Suprapubic skin (tissue), 4 donors: ENCODE results near the gene PIEZO1.

Source experiments
- EP300 ChIP-seq: sonication (generic); formaldehyde crosslinking; IDR thresholded peaks from one replicate; pipeline ENCODE4 v1.6.1; 2017; ENCODE audit warnings: antibody characterized with exemption
- POLR2A ChIP-seq, 2 donors: fragments of 450-650 bp; IDR thresholded peaks; one replicate each; pipeline ENCODE4 v1.6.1; 2017; ENCODE audit warnings: antibody characterized with exemption in 2 of 2, mild to moderate bottlenecking in 2 of 2, moderate library complexity in 2 of 2
- POLR2AphosphoS5 ChIP-seq, 3 donors: sonication (generic); formaldehyde crosslinking; IDR thresholded peaks; one replicate each; pipeline ENCODE4 v1.6.1; 2017; ENCODE audit warnings: antibody characterized with exemption in 3 of 3
- TF ChIP-seq, protein P1 (sequence below), 2 donors: fragments of 200-600 bp in 1 of 2; fragments of 450-650 bp in 1 of 2; sonication (generic) in 1 of 2; IDR thresholded peaks; one replicate each; pipeline ENCODE4 v1.5.1; 2016 to 2019; ENCODE audit warnings: antibody characterized with exemption in 2 of 2, mild to moderate bottlenecking in 1 of 2, moderate library complexity in 1 of 2

DNA sequence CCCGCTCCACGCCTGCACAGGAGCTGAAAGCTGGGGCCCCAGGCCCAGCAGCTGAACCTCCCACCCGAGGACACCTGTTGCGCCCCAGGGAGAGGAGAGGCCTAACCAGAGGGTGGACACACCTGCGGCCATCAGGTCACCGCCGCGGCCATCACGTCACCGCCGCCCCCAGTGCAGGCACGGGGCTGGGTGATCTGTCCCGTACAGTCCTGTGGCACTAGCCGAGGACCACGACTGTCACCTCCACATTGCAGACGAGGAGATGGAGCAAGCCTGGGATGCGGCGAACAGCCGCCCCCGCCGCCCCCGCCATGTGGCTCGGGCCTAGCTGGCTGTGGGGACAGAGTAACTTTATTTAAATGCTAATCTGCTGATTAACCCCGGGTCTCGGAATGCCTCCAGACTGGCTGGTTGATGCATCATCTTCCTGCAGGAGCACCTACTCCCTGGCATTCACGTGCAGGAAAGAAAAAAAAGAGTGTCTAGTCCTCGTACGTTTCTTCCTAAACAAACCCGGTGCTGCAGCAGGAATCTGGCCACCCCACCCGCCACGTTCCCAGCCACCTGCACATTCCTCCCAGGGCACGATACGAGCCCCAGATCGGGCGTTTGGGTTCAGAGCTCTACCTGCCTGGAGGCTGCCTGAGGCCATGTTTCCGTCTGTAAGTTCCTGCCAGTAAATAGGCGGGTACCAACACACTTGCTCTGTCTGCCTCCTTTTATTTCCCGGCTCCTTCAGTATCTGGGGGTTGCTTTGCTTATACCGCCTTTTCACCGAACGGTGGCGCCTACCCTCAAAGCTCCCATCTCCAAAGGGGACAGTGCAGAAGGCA is 29.9 kb downstream of the PIEZO1 start:
- TF ChIP-seq, protein P1, sequence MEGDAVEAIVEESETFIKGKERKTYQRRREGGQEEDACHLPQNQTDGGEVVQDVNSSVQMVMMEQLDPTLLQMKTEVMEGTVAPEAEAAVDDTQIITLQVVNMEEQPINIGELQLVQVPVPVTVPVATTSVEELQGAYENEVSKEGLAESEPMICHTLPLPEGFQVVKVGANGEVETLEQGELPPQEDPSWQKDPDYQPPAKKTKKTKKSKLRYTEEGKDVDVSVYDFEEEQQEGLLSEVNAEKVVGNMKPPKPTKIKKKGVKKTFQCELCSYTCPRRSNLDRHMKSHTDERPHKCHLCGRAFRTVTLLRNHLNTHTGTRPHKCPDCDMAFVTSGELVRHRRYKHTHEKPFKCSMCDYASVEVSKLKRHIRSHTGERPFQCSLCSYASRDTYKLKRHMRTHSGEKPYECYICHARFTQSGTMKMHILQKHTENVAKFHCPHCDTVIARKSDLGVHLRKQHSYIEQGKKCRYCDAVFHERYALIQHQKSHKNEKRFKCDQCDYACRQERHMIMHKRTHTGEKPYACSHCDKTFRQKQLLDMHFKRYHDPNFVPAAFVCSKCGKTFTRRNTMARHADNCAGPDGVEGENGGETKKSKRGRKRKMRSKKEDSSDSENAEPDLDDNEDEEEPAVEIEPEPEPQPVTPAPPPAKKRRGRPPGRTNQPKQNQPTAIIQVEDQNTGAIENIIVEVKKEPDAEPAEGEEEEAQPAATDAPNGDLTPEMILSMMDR (IDR thresholded peaks at IDR 0.05) = no peak
- TF ChIP-seq POLR2A (IDR thresholded peaks at IDR 0.05) (no peak), EP300 (no peak), POLR2AphosphoS5 (IDR thresholded peaks at IDR 0.05) (no peak)
